ENCODE data around the gene SH3RF3.

The SH3RF3 gene

DNA sequence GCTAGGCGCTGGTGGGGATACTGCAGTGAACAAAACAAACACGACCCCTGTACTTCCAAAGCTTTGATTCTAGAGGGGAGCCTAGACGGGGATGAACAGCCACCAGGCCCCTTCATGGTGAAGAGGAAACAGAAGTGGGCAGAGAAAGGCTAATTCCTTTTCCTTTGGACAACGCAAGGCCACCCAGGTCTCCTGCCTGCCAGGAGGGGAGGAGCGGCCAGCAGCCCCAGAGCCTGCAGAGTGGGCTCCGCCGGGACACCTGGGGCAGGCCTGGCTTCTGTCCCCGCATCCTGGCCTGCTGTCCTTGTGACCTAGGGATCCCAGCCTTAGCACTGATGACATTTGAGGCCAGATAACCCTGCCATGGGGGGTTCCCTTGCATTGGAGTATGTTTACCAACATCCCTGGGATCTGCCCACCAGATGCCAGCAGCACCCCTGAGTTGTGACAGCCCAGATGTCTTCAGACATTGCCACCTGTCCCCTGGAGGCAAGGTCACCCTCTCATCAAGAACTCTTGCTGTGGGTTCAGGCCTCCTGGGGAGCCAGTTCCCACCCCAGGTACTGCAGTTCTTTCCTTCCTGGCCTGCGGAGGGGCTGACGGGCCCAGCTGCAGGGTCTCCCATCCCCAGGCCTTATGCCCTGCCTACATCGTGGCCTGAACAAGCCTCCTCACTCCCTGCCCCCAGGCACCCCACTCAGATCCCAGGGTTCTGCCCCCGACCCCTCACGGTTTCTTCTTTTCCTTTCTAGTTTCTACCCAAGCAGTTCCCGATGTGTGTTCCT, 359.1 kb downstream of the SH3RF3 start:
- H3K9me3 ChIP-seq (ENCODE audit: low read length): no peaks in the 10 kb centered on the region
- no peaks in the 10 kb centered on the region for H3K36me3 ChIP-seq (ENCODE audit: insufficient read depth, low read length)
- no peak overlapping the region for H2AFZ ChIP-seq (ENCODE audit: low read depth, low read length)
- H3K27me3 ChIP-seq (ENCODE audit: insufficient read depth, low read length): no peaks in the 10 kb centered on the region
- H3K4me3 ChIP-seq (ENCODE audit: low read length): no peak overlapping the region
- no peaks in the 10 kb centered on the region for H3K4me1 ChIP-seq (ENCODE audit: insufficient read depth, low read length)

DNA sequence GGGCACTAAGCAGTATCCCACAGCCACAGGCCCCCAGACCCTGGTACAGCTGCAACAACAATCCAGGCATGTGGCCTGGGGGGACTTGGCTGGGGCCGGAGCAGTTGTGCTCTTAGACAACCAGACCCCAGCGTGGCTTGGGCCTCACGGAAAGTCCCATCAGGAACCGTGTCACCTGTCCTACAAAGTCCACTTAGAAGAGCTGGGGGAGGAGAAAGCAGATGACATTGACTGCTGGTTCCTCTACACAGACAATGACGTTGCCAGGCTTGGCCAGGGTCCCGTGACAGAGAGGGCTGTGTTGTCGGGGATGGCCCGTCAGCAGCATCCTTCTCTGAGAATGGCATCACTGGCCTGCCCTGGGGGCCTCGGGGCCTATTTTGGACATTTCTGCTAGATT, 360.3 kb downstream of the SH3RF3 start:
- no peaks in the 10 kb centered on the region for H3K9me3 ChIP-seq (ENCODE audit: low read length)
- H3K27me3 ChIP-seq (ENCODE audit: insufficient read depth, low read length): no peaks in the 10 kb centered on the region
- H3K4me1 ChIP-seq (ENCODE audit: insufficient read depth, low read length): no peaks in the 10 kb centered on the region
- no peak overlapping the region for H3K4me3 ChIP-seq (ENCODE audit: low read length)
- no peaks in the 10 kb centered on the region for H3K36me3 ChIP-seq (ENCODE audit: insufficient read depth, low read length)
- no peak overlapping the region for H2AFZ ChIP-seq (ENCODE audit: low read depth, low read length)

GRCh38 chr2:109493176-109493935, 364.4 kb downstream of the SH3RF3 start:
- Histone ChIP-seq H3K4me1 (ENCODE audit: insufficient read depth, low read length) (no peaks in the 10 kb centered on the region), H2AFZ (ENCODE audit: low read depth, low read length) (no peak overlapping the region), H3K36me3 (ENCODE audit: insufficient read depth, low read length) (no peaks in the 10 kb centered on the region), H3K27me3 (ENCODE audit: insufficient read depth, low read length) (no peaks in the 10 kb centered on the region), H3K9me3 (ENCODE audit: low read length) (no peaks in the 10 kb centered on the region), H3K4me3 (ENCODE audit: low read length) (no peak overlapping the region)

DNA sequence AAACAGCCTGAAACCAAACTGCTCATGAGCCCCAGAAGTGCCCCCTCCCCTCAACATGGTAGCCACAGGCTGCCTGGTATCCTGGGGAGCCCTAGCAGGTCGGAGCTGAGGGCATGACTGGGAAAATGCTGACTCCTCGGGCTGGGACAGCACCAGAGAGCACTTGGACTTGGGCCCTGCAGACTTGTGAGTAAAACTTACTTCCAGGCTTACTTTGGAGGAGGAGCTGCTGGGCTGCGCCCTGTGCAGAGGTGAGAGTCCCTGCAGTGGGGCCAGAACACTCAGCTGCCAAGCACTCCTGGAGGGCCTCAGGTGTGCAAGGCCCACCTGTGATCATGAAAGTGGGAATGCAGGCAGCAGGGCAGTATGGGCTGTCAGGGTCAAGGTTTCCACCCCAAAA, 365.3 kb downstream of the SH3RF3 start:
- Histone ChIP-seq H3K4me1 (ENCODE audit: insufficient read depth, low read length) (no peaks in the 10 kb centered on the region), H3K9me3 (ENCODE audit: low read length) (no peaks in the 10 kb centered on the region), H3K4me3 (ENCODE audit: low read length) (no peak overlapping the region), H3K36me3 (ENCODE audit: insufficient read depth, low read length) (no peaks in the 10 kb centered on the region), H2AFZ (ENCODE audit: low read depth, low read length) (no peak overlapping the region), H3K27me3 (ENCODE audit: insufficient read depth, low read length) (no peaks in the 10 kb centered on the region)

DNA sequence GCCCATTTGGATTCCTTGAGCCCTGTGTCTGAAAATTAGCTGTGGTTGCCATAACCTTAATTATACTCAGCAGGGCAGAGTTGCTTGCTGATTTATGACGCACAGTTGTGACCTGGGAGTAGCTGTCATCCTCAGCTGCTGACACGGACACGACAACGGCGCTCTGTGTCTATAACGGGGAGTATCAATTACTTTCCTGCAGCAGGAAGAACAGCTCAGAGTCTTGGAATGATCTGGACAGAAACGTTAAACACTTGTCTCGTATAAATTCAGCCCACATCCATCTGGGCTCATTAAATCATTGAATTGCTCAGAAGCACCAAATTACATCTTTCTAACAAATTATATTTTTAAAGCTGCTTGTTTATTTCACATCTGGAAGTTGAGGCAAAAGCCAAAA, 368.5 kb downstream of the SH3RF3 start:
- Histone ChIP-seq H3K4me3 (ENCODE audit: low read length) (no peak overlapping the region), H3K36me3 (ENCODE audit: insufficient read depth, low read length) (no peaks in the 10 kb centered on the region), H2AFZ (ENCODE audit: low read depth, low read length) (no peak overlapping the region), H3K9me3 (ENCODE audit: low read length) (no peaks in the 10 kb centered on the region), H3K4me1 (ENCODE audit: insufficient read depth, low read length) (peaks cover 4% of the 10 kb centered on the region), H3K27me3 (ENCODE audit: insufficient read depth, low read length) (no peaks in the 10 kb centered on the region)

GRCh38 chr2:109497911-109498870, 369.2 kb downstream of the SH3RF3 start:
- Histone ChIP-seq H3K4me1 (ENCODE audit: insufficient read depth, low read length) (peaks cover 11% of the 10 kb centered on the region), H2AFZ (ENCODE audit: low read depth, low read length) (no peak overlapping the region)

DNA sequence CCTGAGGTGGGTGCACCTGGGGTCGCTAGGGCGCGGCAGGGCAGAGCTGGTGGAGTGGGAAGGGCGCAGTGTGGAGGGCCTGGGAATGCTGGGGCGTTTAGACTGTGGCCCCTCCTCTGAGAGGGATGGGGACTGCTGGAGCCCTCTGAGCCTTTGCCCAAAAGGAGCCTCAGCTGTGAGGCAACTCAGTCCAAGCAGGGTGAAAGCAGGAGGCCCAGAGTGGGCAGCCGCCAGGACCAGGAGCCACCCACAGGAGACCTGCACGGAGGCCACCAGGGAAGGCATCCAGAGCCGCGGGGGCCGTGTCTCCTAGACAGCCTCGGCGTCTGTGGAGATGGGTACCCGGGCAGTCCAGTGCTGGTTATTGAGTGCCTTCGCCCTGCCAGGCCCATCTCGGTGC, 369.9 kb downstream of the SH3RF3 start:
- H3K36me3 ChIP-seq (ENCODE audit: insufficient read depth, low read length): no peaks in the 10 kb centered on the region
- no peaks in the 10 kb centered on the region for H3K9me3 ChIP-seq (ENCODE audit: low read length)
- no peak overlapping the region for H3K4me3 ChIP-seq (ENCODE audit: low read length)
- H2AFZ ChIP-seq (ENCODE audit: low read depth, low read length): no peak overlapping the region
- peaks cover 12% of the 10 kb centered on the region for H3K4me1 ChIP-seq (ENCODE audit: insufficient read depth, low read length)
- H3K27me3 ChIP-seq (ENCODE audit: insufficient read depth, low read length): no peaks in the 10 kb centered on the region

More at GRCh38 chr2:109497911-109498870, 369.2 kb downstream of the SH3RF3 start:
- Histone ChIP-seq H3K27me3 (ENCODE audit: insufficient read depth, low read length) (no peaks in the 10 kb centered on the region), H3K4me3 (ENCODE audit: low read length) (no peak overlapping the region), H3K36me3 (ENCODE audit: insufficient read depth, low read length) (no peaks in the 10 kb centered on the region), H3K9me3 (ENCODE audit: low read length) (no peaks in the 10 kb centered on the region)

DNA sequence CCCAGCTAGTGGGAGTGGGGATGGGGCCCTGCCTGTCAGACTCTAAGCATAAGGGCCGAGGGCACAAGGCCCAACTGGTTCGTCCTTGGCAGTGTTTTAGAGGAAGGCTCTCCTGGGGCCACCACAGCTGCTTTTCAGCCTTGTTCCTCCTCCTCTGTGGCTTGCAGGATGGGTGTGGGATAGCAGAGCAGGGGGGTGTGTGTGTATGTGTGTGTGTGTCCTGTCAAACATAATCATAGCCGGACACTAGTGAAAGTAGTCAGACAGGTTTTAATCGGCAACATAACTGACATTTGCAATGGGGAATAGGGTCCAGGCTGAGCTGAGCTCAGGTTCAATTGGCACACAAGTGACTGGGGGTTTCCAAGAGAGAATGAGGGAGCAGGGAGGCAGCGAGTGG, 370.6 kb downstream of the SH3RF3 start:
- Histone ChIP-seq H3K36me3 (ENCODE audit: insufficient read depth, low read length) (no peaks in the 10 kb centered on the region), H3K4me3 (ENCODE audit: low read length) (no peak overlapping the region), H2AFZ (ENCODE audit: low read depth, low read length) (no peak overlapping the region), H3K4me1 (ENCODE audit: insufficient read depth, low read length) (peaks cover 12% of the 10 kb centered on the region), H3K9me3 (ENCODE audit: low read length) (no peaks in the 10 kb centered on the region), H3K27me3 (ENCODE audit: insufficient read depth, low read length) (no peaks in the 10 kb centered on the region)

DNA sequence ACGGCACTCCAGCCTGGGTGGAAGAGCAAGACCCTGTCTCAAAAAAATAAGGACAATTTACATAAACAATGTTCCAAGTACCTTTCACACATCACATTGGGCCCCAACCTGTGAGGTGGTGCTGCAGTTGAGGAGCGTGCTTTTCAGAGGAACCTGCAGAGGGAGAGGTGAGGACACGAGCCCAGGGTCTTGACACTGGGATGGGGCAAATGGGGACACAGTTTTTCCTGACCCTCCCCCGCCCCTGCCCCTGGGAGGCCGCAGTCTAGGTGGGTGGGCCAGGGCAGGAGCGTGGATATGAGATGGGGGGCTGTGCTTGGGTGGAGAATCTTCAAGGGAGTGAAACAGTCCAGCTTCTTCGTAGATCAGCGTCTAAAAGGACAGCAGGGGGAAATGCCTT, 371.9 kb downstream of the SH3RF3 start:
- H3K36me3 ChIP-seq (ENCODE audit: insufficient read depth, low read length): no peaks in the 10 kb centered on the region
- no peaks in the 10 kb centered on the region for H3K27me3 ChIP-seq (ENCODE audit: insufficient read depth, low read length)
- H3K4me3 ChIP-seq (ENCODE audit: low read length): no peak overlapping the region
- H3K9me3 ChIP-seq (ENCODE audit: low read length): peaks cover 2% of the 10 kb centered on the region
- no peak overlapping the region for H2AFZ ChIP-seq (ENCODE audit: low read depth, low read length)
- peaks cover 12% of the 10 kb centered on the region for H3K4me1 ChIP-seq (ENCODE audit: insufficient read depth, low read length)

GRCh38 chr2:109501461-109501860, 372.5 kb downstream of the SH3RF3 start:
- peaks cover 2% of the 10 kb centered on the region for H3K9me3 ChIP-seq (ENCODE audit: low read length)
- no peak overlapping the region for H2AFZ ChIP-seq (ENCODE audit: low read depth, low read length)
- no peaks in the 10 kb centered on the region for H3K36me3 ChIP-seq (ENCODE audit: insufficient read depth, low read length)
- H3K27me3 ChIP-seq (ENCODE audit: insufficient read depth, low read length): no peaks in the 10 kb centered on the region
- H3K4me3 ChIP-seq (ENCODE audit: low read length): no peak overlapping the region
- peaks cover 12% of the 10 kb centered on the region for H3K4me1 ChIP-seq (ENCODE audit: insufficient read depth, low read length)

DNA sequence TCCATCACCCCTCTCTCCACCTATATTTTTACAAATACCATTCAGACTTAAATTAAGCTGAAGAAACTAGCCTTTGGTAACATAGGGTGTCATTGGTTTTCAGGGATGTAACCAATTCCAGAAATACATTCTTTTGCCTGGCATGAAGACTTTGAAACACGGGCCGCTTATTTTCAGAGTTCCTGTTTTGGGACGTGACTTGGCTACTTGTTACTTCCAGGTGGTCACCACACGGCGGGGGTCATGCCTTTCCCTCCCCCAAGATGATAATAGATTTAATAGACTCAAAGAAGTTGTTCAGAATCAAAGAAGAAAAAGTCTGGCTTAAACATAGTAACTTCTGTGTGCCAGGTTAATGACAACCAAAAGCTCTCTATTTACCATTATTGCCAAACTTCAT, 374.2 kb downstream of the SH3RF3 start:
- Histone ChIP-seq H3K9me3 (ENCODE audit: low read length) (peaks cover 2% of the 10 kb centered on the region), H2AFZ (ENCODE audit: low read depth, low read length) (no peak overlapping the region), H3K4me1 (ENCODE audit: insufficient read depth, low read length) (peaks cover 12% of the 10 kb centered on the region), H3K27me3 (ENCODE audit: insufficient read depth, low read length) (no peaks in the 10 kb centered on the region), H3K4me3 (ENCODE audit: low read length) (no peak overlapping the region), H3K36me3 (ENCODE audit: insufficient read depth, low read length) (no peaks in the 10 kb centered on the region)

DNA sequence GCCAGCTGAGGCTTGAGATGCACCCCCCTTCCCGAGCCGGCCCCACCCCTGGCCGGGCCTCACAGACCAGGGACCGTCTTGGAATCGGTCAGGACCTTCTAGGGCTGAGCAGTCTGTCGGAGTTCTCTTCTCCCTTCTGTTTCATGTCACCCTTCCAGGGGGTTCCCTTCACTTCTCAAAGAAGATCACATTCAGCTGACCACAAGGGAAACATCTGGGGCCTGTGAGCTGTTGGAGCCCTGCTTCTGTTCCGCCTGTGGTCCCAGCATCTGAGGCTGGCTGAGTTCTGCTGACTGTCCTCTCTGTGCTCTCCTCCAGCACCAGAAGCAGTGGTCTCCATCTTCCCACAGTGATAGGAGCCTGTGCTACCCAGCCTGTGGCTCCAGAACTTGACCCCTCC, 378.2 kb downstream of the SH3RF3 start:
- Histone ChIP-seq H3K36me3 (ENCODE audit: insufficient read depth, low read length) (no peaks in the 10 kb centered on the region), H3K4me1 (ENCODE audit: insufficient read depth, low read length) (peaks cover 11% of the 10 kb centered on the region), H3K27me3 (ENCODE audit: insufficient read depth, low read length) (no peaks in the 10 kb centered on the region), H3K9me3 (ENCODE audit: low read length) (peaks cover 2% of the 10 kb centered on the region), H2AFZ (ENCODE audit: low read depth, low read length) (no peak overlapping the region), H3K4me3 (ENCODE audit: low read length) (no peak overlapping the region)

- H3K36me3 ChIP-seq (ENCODE audit: insufficient read depth, low read length): no peaks in the 10 kb centered on the region
- H3K9me3 ChIP-seq (ENCODE audit: low read length): peaks cover 2% of the 10 kb centered on the region
- no peak overlapping the region for H2AFZ ChIP-seq (ENCODE audit: low read depth, low read length)
- peaks cover 5% of the 10 kb centered on the region for H3K4me1 ChIP-seq (ENCODE audit: insufficient read depth, low read length)
- H3K27me3 ChIP-seq (ENCODE audit: insufficient read depth, low read length): no peaks in the 10 kb centered on the region
- no peak overlapping the region for H3K4me3 ChIP-seq (ENCODE audit: low read length)
Observed at GRCh38 chr2:109507828-109508227, 378.8 kb downstream of the SH3RF3 start.
